HUES48 (cell line): ENCODE data around the gene C6orf132.

Experiments
- H3K27ac ChIP-seq: one replicate; pipeline ENCODE4 v1.7.0; 2013; ENCODE audit warnings: low read depth, low read length, inconsistent platforms
- H3K27me3 ChIP-seq: 2 replicates; pipeline ENCODE4 v1.6.1; 2013; ENCODE audit warnings: mild to moderate bottlenecking, low read length; ENCODE audit not compliant: control insufficient read depth, insufficient read depth
- H3K36me3 ChIP-seq: 2 replicates; pipeline ENCODE4 v1.6.1; 2013; ENCODE audit warnings: low read length; ENCODE audit not compliant: control insufficient read depth, insufficient read depth
- H3K4me1 ChIP-seq: 2 replicates; pipeline ENCODE4 v1.6.1; 2013; ENCODE audit warnings: mild to moderate bottlenecking, low read length; ENCODE audit not compliant: control insufficient read depth, insufficient read depth
- H3K4me3 ChIP-seq: 2 replicates; pipeline ENCODE4 v1.5.1; 2013; ENCODE audit warnings: mild to moderate bottlenecking, low read depth, low read length
- H3K9ac ChIP-seq: 2 replicates; pipeline ENCODE4 v1.6.1; 2013; ENCODE audit warnings: mild to moderate bottlenecking, low read depth, low read length, moderate library complexity
- H3K9me3 ChIP-seq: 2 replicates; pipeline ENCODE4 v1.6.1; 2013; ENCODE audit warnings: low read length; ENCODE audit not compliant: control insufficient read depth, insufficient read depth

The C6orf132 gene

GRCh38 chr6:42090819-42091717, 51.4 kb downstream of the C6orf132 start:
- no peaks in the 10 kb centered on the region for H3K9me3 ChIP-seq
- peaks cover 14% of the 10 kb centered on the region for H3K27me3 ChIP-seq
- H3K36me3 ChIP-seq, result no peaks in the 10 kb centered on the region
- no peak overlapping the region for H3K9ac ChIP-seq
- no peak overlapping the region for H3K27ac ChIP-seq
- peaks cover 17% of the 10 kb centered on the region for H3K4me1 ChIP-seq
- no peak overlapping the region for H3K4me3 ChIP-seq

- no peaks in the 10 kb centered on the region for H3K9me3 ChIP-seq
- H3K4me3 ChIP-seq, result no peak overlapping the region
- no peaks in the 10 kb centered on the region for H3K36me3 ChIP-seq
- H3K4me1 ChIP-seq, result peaks cover 11% of the 10 kb centered on the region
- no peak overlapping the region for H3K27ac ChIP-seq
- H3K9ac ChIP-seq, result no peak overlapping the region
- peaks cover 5% of the 10 kb centered on the region for H3K27me3 ChIP-seq
Measured at GRCh38 chr6:42088101-42088591, 54.3 kb downstream of the C6orf132 start.

GRCh38 chr6:42086046-42087035, 56.1 kb downstream of the C6orf132 start:
- Histone ChIP-seq H3K27me3 (no peaks in the 10 kb centered on the region), H3K36me3 (0 out of 2 replicates have a peak, but pooled peaks cover 3% of the 10 kb centered on the region), H3K4me1 (peaks cover 11% of the 10 kb centered on the region), H3K27ac (no peak overlapping the region), H3K4me3 (no peak overlapping the region), H3K9me3 (no peaks in the 10 kb centered on the region), H3K9ac (no peak overlapping the region)

- H3K9me3 ChIP-seq, result no peaks in the 10 kb centered on the region
- no peaks in the 10 kb centered on the region for H3K27me3 ChIP-seq
- no peak overlapping the region for H3K4me3 ChIP-seq
- H3K9ac ChIP-seq, result no peak overlapping the region
- H3K36me3 ChIP-seq, result peaks cover 5% of the 10 kb centered on the region; the same call in 1 of the 2 replicates
- H3K27ac ChIP-seq, result no peak overlapping the region
- H3K4me1 ChIP-seq, result peaks cover 11% of the 10 kb centered on the region
Measured at GRCh38 chr6:42084889-42085288, 57.5 kb downstream of the C6orf132 start.

GRCh38 chr6:42083530-42083929, 58.9 kb downstream of the C6orf132 start:
- H3K36me3 ChIP-seq, result peaks cover 12% of the 10 kb centered on the region
- H3K9me3 ChIP-seq, result no peaks in the 10 kb centered on the region
- H3K4me1 ChIP-seq, result peaks cover 11% of the 10 kb centered on the region
- no peak overlapping the region for H3K4me3 ChIP-seq
- no peak overlapping the region for H3K27ac ChIP-seq
- H3K27me3 ChIP-seq, result no peaks in the 10 kb centered on the region
- no peak overlapping the region for H3K9ac ChIP-seq

GRCh38 chr6:42079941-42080464, 62.4 kb downstream of the C6orf132 start:
- no peak overlapping the region for H3K27ac ChIP-seq
- peaks cover 34% of the 10 kb centered on the region for H3K36me3 ChIP-seq
- H3K9ac ChIP-seq, result no peak overlapping the region
- H3K4me3 ChIP-seq, result no peak overlapping the region
- no peaks in the 10 kb centered on the region for H3K9me3 ChIP-seq
- no peaks in the 10 kb centered on the region for H3K27me3 ChIP-seq
- H3K4me1 ChIP-seq, result no peaks in the 10 kb centered on the region

GRCh38 chr6:42078386-42078785, 64.0 kb downstream of the C6orf132 start:
- Histone ChIP-seq H3K9me3 (no peaks in the 10 kb centered on the region), H3K27me3 (no peaks in the 10 kb centered on the region), H3K4me1 (no peaks in the 10 kb centered on the region), H3K9ac (no peak overlapping the region), H3K27ac (no peak overlapping the region), H3K4me3 (no peak overlapping the region), H3K36me3 (peaks cover 39% of the 10 kb centered on the region)

GRCh38 chr6:42075159-42075838, 67.1 kb downstream of the C6orf132 start:
- Histone ChIP-seq H3K27ac (no peak overlapping the region), H3K9me3 (no peaks in the 10 kb centered on the region), H3K4me1 (no peaks in the 10 kb centered on the region), H3K9ac (no peak overlapping the region), H3K27me3 (no peaks in the 10 kb centered on the region), H3K36me3 (peaks cover 59% of the 10 kb centered on the region), H3K4me3 (no peak overlapping the region)

GRCh38 chr6:42073287-42073686, 69.1 kb downstream of the C6orf132 start:
- H3K4me1 ChIP-seq, result no peaks in the 10 kb centered on the region
- H3K36me3 ChIP-seq, result peaks cover 67% of the 10 kb centered on the region
- no peaks in the 10 kb centered on the region for H3K9me3 ChIP-seq
- no peak overlapping the region for H3K4me3 ChIP-seq
- no peak overlapping the region for H3K9ac ChIP-seq
- H3K27ac ChIP-seq, result no peak overlapping the region
- no peaks in the 10 kb centered on the region for H3K27me3 ChIP-seq

GRCh38 chr6:42071881-42072583, 70.4 kb downstream of the C6orf132 start:
- no peaks in the 10 kb centered on the region for H3K4me1 ChIP-seq
- peaks cover 68% of the 10 kb centered on the region for H3K36me3 ChIP-seq
- no peaks in the 10 kb centered on the region for H3K27me3 ChIP-seq
- H3K9me3 ChIP-seq, result no peaks in the 10 kb centered on the region
- H3K9ac ChIP-seq, result no peak overlapping the region
- no peak overlapping the region for H3K4me3 ChIP-seq
- no peak overlapping the region for H3K27ac ChIP-seq
